ENCODE data around the gene SIRT2.
A peak's percentile ranks its signal among the peaks of the same experiment; 100 is the strongest.

Gene SIRT2

GRCh38 chr19:38922482-38922881 lies 23.1 kb upstream of the SIRT2 start:
- peaks cover 9 to 41% (median 11%) of the 10 kb centered on the region in 3 donors for H3K36me3 ChIP-seq

GRCh38 chr19:38921420-38922274 lies 22.2 kb upstream of the SIRT2 start:
- intact Hi-C loops (cut with DNase I; ENCODE audit: low total_unique reads), result no loop called here
- Histone ChIP-seq H3K36me3 (peaks cover 9 to 41% (median 11%) of the 10 kb centered on the region in 3 donors), H3K27me3 (no peaks in the 10 kb centered on the region), H3K9me3 (no peaks in the 10 kb centered on the region), H3K4me3 (no peak overlapping the region), H3K27ac (no peak overlapping the region), H3K4me1 (no peaks in the 10 kb centered on the region)
- DNase-seq, result peak in 1 of 2 donors; percentile 53
- TF ChIP-seq, protein P1, sequence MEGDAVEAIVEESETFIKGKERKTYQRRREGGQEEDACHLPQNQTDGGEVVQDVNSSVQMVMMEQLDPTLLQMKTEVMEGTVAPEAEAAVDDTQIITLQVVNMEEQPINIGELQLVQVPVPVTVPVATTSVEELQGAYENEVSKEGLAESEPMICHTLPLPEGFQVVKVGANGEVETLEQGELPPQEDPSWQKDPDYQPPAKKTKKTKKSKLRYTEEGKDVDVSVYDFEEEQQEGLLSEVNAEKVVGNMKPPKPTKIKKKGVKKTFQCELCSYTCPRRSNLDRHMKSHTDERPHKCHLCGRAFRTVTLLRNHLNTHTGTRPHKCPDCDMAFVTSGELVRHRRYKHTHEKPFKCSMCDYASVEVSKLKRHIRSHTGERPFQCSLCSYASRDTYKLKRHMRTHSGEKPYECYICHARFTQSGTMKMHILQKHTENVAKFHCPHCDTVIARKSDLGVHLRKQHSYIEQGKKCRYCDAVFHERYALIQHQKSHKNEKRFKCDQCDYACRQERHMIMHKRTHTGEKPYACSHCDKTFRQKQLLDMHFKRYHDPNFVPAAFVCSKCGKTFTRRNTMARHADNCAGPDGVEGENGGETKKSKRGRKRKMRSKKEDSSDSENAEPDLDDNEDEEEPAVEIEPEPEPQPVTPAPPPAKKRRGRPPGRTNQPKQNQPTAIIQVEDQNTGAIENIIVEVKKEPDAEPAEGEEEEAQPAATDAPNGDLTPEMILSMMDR (IDR thresholded peaks at IDR 0.05), result no peak

More at GRCh38 chr19:38922482-38922881, 23.1 kb upstream of the SIRT2 start:
- Histone ChIP-seq H3K27me3 (no peaks in the 10 kb centered on the region), H3K9me3 (no peaks in the 10 kb centered on the region), H3K4me1 (no peaks in the 10 kb centered on the region), H3K4me3 (no peak overlapping the region), H3K27ac (no peak overlapping the region)
- TF ChIP-seq, protein P1 (IDR thresholded peaks at IDR 0.05), result no peak
- intact Hi-C loops (cut with DNase I; ENCODE audit: low total_unique reads), result no loop called here
- peak in 1 of 2 donors; percentile 13 for DNase-seq

DNA sequence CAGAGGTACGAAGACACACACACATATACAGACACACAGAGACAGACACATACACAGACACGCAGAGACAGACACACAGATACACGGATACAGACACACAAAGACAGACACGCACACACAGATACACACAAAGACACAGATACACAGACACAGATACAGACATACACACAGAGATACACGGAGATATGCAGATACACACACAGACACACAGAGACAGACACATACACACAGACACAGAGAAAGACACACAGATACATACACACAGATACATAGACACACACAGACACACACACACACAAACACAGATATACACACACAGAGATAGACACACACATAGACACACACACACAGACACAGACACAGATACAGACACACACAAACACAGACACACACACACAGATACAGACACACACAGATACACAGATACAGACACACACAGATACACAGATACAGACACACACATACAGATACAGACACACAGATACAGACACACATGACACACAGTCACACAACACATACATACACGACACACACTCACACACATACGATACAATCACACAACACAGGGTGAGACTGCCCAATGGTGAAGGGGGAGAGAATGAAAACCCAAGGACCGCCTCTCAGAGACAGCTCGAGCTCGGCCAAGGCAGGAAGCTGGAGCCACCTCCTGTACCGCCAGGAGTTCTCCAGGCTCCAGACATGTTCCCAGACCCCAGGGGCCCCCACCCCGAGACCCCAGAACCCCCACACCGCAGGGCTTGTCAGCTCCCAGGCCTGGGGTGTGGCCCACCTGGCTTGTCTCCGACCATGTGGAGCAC lies 21.4 kb upstream of the SIRT2 start:
- TF ChIP-seq, protein P1 (IDR thresholded peaks at IDR 0.05), result no peak
- H3K4me3 ChIP-seq, result no peak overlapping the region
- intact Hi-C loops (cut with DNase I; ENCODE audit: low total_unique reads), result no loop called here
- H3K27me3 ChIP-seq, result no peaks in the 10 kb centered on the region
- H3K4me1 ChIP-seq, result no peaks in the 10 kb centered on the region
- H3K36me3 ChIP-seq, result peaks cover 8 to 42% (median 9%) of the 10 kb centered on the region in 3 donors
- no peak overlapping the region for H3K27ac ChIP-seq
- H3K9me3 ChIP-seq, result no peaks in the 10 kb centered on the region
- no peak for DNase-seq

DNA sequence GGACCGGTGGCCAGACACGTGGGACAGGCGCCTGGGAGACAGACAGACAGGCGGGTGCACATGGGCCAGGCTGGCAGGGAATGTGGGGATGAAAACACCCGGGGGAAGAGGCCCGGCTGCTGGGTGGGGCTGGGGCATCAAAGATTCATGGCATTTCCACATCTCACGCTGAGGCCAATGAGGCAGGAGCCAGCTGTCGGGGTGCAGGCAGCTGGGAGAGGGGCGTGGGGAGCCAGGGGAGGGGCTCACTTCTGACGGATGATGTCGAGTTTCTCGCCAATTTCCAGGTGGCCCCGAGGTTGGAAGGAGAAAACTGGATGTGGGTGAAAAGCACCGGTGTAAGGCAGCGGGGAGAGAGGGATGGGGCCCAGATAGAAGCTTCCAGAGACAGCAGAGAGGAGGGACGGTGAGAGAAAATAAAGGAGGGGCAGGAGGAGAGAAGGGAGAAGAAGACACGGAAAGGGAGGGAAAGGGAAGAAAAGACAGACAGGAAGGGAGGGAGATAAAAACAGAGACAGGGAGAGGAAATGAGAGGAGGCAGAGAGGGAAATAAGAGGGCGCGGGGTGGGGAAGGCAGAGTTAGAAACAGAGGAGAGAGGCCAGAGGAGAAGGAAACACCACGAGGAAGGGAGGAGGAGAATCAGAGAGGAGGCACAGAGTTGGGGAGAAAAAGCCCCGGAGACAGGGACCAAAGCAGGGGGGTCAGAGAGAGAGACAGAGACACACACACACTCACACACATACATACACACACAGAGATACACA lies 20.6 kb upstream of the SIRT2 start:
- intact Hi-C loops (cut with DNase I; ENCODE audit: low total_unique reads), result no loop called here
- H3K36me3 ChIP-seq, result peaks cover 4 to 42% (median 5%) of the 10 kb centered on the region in 3 donors
- no peak overlapping the region for H3K4me3 ChIP-seq
- no peaks in the 10 kb centered on the region for H3K9me3 ChIP-seq
- no peak overlapping the region for H3K27ac ChIP-seq
- DNase-seq, result peak in 1 of 2 donors; percentile 60
- TF ChIP-seq, protein P1 (IDR thresholded peaks at IDR 0.05), result no peak
- no peaks in the 10 kb centered on the region for H3K27me3 ChIP-seq
- H3K4me1 ChIP-seq, result no peaks in the 10 kb centered on the region

DNA sequence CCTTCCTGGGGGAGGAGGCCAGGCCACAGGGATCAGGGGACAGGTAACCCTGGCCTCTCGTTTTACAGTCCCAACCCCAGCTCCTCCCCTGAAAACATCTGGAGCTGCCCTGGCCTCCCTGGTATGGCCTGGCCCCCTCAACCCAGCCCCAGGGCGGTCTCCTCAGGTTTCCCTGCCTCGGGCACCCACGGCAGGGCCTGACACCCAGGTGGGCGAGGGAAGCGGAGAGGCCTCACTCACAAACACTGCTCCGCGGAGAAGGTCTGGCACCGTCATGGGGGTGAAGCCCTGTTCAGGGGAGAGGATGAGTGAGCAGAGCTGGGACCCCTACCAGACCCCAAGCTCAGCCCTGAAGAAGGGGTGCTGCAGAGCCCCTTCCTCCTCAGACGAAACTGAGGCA lies 19.1 kb upstream of the SIRT2 start:
- H3K27ac ChIP-seq, result no peak overlapping the region
- DNase-seq, result peak in 1 of 2 donors; percentile 48
- H3K4me3 ChIP-seq, result no peak overlapping the region
- TF ChIP-seq, protein P1 (IDR thresholded peaks at IDR 0.05), result no peak
- peaks cover 0 to 33% (median 4%) of the 10 kb centered on the region in 3 donors for H3K36me3 ChIP-seq
- intact Hi-C loops (cut with DNase I; ENCODE audit: low total_unique reads), result no loop called here
- no peaks in the 10 kb centered on the region for H3K27me3 ChIP-seq
- H3K9me3 ChIP-seq, result no peaks in the 10 kb centered on the region
- H3K4me1 ChIP-seq, result no peaks in the 10 kb centered on the region

All from tibial artery (tissue), 4 donors.